GM18499 (cell line): ENCODE measurements around the gene FNDC3B.

ENCODE experiments used
- ATAC-seq: cut with Tn5 transposase; IDR thresholded peaks from one replicate; pipeline ENCODE4 v1.9.1; 2021; ENCODE audit warnings: moderate number of reproducible peaks; ENCODE audit not compliant: insufficient read depth, unreplicated experiment

Gene FNDC3B

DNA sequence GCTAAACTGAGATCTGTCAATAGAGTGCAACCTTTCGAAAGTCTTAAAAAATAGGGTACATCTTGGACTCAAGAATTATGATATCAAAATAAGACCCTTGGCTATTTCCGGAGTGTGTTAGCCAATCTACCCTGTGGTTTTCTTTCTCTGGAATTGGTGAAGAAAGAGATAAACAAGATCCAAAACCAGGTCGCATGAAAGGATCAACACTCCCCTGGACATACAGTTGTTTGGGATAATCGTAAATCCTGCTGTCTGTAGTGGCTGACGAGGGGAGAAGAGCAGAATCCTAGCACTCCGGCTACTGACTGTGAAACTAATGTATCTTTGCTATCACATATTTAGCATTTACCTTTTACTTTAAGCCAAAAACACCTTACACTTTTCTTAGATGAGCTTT, 30.9 kb downstream of the FNDC3B start:
- no peak for ATAC-seq

DNA sequence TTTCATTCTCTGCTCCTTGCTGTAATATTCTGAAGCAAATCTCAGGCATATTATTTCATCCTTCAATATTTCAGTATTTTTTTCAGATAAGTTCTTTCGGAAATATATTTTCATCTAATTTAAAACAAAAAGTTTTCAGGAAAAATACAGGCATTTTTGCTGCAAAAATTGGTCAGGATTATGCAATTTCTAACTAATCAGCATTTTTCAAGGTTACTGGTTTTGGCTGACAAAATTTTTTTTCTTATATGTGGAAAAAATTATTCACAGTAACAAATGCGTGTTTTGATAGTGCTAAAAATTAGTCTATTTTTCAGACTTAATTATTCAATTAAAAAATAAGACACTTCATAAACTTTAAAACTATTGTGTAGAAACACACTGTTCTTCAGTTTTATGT, 31.4 kb downstream of the FNDC3B start:
- ATAC-seq: no peak

DNA sequence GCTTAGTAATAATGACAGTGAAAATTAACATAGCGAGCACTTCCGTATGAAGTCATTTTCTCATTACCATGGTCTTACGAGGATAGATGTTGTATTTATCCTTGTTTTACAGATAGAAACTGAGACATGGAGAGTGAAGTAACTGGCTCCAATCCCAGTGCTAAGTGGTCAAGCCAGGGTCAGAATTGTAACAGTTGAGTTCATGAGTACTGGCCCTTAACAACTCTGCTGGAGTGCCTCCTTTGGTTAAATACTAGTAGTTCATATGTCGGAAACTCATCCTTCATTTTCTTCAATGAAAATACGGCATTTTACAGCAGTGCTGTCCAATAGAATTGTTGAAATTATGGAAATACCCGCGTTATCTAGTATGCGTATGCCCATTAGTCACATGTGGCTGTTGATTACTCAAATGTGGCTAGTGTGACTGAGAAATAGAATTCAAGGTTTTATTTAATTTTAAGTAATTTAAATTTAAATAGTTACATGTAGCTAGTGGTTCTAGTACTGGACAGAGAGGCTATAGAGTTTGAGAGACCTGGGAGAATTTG, 32.5 kb downstream of the FNDC3B start:
- ATAC-seq: no peak

DNA sequence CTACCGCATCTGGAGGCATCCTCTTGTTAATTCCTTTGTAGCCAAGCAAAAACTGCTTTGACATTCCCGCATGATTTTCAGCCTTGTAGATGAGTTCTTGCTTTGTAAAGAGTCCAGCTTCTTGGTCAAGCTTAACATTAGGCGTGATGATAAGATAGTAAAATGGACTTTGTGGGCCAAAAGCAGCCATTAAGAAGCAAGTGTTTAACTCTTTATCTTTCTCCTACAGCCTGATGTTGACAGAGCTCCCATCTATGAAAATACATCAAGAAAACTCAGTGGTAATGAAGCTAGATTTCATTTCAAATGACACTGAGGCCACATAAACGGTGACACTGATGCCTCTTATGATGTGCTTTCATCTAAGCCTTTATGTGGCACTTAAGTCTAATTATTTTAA, 33.2 kb downstream of the FNDC3B start:
- ATAC-seq: no peak

DNA sequence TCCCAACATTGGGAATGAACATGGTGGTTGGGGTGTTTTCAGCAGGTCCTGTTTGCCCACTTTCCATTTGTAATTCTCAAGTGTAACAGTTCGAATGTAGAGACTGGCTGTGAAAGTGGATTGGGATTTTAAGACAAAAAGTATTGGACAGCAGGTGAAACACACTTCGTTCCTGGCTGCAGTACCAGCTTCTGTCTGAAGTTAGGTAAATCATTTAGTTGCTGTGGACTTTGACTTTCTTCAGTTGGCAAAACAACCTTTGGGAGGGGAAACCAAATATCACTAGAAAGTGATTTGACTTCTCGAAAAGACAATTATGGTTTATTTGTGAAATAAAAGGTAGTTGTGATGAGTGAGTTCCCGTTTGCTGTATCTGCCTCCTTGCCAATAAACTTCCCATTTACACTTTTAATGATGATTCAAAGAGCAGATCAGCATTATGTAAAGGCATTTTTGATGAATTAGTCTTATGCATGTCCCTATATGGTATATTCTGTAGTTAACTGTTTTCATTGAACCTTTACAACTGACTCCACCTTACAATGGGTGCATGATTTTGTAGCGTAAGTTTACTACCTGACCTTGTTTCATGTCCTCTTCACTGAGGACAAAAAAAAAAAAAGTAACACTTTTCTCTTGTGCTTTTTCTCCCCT, 34.0 kb downstream of the FNDC3B start:
- ATAC-seq: no peak

DNA sequence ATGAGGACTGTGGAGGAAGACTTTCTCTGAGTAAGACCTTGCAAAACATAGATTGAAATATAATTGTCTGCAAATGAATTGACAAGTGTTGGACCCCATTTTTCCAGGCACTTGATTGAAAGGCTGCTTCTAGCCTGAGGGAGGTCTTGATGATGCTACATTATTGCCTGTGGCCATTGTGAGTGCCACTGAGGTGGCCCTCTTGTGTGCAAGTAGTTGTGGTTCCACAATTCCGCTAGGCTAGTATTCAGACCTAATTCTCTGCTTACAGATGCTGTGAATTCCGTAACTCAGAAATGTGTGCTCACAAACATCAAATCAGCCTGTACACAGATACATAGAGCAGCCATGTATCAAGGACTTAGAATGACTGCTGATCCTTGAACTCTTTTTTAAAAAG, 34.7 kb downstream of the FNDC3B start:
- ATAC-seq: no peak

DNA sequence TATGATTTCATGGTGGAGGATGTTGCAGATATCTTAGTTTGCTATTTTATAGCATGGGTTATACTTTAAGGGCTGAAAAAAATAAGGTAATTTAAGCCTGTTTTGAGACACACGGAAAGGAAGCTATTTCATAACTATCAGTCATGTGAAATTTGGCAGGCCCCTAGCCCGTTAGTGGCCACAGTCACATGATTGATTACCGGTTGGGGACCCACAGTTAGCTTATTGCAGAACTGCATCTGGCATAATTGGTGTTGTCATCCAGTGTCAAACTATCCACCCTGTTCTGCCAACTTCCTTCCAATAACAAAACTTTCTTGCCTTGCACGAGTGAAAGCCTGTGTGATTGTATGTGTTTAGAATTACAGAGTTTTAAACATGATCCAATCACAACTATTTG, 35.2 kb downstream of the FNDC3B start:
- ATAC-seq: no peak

DNA sequence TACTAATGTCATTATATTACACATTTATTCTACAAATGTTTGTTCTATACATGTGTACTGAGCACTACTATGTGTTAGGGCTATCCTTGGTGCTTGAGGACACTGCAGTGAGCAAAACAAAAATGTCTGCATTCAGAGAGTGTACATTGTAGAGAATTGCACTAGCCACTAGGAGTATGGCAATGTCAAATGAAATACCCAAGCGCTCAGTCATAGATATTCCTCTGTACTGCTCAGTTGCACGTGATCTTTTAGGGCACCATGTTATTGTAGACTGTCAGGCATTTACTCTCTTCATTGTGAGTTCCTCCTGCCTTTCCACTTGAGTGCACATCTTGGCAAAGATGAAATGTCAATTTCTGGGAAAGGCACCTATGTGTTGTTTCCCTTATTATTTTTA, 36.8 kb downstream of the FNDC3B start:
- ATAC-seq: no peak

DNA sequence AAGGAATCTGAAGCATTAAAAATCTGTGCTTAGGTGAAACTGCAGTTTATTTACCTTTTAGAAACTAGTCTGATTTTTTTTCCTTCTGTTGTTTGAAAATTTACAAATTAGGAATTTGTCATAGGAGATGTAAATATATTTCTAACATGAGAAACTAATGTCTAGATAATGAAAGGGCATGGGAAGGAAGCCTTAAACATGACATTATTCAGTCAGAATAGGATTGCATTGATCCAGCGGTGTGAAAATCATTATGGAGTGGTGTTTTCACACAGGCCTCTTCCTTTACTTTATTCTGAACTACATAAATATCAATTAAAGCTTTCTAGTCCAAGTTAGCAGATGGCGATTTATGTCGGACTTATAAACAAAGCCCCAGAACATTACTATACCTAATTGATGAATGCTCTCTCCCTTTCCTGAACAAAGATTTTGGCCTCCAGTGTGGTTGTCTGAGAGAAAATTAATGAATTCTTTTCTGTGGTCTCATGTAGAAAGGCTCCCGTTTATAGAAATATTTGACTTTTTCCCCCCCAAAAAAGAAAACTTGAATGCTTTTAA, 37.9 kb downstream of the FNDC3B start:
- no peak for ATAC-seq

DNA sequence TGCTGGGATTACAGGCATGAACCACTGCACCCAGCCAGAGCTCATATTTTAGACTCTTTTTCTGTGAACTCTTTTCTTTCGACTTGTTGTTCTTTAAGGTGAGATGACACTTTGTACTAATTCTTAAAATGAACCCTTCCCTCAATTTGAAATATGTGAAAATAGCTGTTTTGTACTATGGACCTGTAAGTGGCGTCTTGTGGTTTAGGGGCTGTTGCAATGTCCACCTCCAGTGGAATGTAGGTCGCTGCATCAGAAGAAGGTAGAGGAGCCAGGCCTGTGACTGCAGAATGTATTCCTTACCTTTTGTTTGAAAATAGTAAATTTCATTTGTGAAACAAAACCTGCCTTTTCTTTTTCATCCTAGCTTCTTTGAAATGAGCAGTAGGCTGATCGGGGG, 38.9 kb downstream of the FNDC3B start:
- ATAC-seq: no peak

DNA sequence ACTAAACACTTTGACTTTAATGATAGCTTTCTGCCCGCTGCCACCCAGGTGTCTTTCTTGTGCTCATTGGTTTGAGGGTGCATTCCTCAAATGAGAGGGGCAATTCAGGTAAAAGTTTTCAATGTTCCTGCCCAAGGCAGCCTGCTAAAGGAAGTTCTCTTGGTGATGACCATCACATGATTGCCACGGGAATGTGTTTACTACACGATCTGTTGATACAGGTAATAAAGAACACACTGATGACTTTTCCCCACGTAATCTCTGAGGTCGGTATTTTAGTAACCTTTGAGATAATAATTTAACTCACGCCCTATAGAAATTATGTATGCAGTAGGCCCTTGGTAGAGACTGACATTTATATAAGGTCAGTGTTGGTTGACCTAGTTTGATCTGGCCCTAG, 39.3 kb downstream of the FNDC3B start:
- ATAC-seq: no peak

DNA sequence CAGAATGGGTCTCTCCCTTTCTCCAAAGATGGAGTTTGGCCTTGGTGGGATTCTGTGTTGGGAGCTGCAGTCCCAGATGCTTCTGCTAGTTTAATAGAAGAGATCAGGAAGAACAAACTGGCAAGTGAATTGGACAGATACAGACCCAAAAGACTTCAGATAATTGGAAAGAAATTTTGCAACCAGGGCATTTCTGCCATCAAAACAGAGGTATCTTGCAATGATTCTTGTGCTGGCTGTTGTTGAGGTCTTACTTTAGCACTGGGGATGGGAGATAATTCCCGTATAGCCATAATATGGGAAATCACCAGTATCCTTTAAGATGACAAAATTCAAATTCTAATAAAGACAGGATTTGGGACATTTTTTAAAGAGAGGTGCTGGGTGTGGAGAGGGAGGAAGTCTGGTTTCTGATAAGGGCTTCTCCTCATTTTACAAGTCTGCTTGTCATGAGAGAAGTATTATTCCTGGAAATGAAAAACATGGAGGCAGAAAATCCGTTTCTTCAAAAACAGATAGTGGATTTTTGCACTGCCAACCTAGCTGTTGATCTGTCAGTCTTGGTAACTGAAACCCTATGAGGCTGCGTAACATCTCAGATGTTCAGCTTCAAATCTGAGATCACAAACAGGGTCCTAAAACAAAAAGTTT, 40.1 kb downstream of the FNDC3B start:
- no peak for ATAC-seq

DNA sequence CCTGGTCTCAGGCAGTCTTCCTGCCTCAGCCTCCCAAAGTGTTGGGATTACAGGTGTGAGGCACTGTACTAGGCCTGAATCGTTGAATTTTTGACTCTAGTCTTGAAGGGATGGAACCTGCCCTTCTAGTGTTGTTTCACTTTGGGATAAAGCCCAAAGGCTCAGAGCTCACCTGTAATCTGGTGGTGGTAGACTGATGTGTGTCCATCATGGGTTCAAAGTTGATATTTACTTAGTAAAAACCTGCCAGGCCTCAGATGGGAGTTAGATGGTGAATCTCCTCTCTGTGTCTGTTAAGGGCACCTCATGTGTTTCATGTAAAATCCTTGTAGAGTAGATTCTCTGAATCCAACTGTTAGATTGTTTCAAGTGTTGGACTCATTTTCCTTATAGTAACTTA, 41.1 kb downstream of the FNDC3B start:
- no peak for ATAC-seq

DNA sequence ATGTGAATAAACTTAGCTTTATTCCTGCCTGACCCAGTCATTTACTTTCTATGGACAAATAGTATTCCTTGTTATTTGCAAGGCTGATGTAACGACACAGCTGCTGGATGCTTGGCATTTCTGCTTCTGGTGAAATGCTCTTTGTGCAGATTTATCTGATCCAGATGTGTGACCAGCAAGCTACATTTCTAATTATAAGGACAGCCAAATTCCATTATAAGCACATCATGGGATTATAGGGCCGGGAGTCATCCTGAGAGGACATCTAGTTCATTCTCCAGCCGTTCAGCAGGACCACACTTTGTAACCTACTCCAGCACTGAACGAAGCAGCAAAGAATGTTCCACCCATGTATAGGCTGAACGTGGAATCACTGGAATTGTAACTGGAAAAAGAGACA, 42.9 kb downstream of the FNDC3B start:
- ATAC-seq: no peak

DNA sequence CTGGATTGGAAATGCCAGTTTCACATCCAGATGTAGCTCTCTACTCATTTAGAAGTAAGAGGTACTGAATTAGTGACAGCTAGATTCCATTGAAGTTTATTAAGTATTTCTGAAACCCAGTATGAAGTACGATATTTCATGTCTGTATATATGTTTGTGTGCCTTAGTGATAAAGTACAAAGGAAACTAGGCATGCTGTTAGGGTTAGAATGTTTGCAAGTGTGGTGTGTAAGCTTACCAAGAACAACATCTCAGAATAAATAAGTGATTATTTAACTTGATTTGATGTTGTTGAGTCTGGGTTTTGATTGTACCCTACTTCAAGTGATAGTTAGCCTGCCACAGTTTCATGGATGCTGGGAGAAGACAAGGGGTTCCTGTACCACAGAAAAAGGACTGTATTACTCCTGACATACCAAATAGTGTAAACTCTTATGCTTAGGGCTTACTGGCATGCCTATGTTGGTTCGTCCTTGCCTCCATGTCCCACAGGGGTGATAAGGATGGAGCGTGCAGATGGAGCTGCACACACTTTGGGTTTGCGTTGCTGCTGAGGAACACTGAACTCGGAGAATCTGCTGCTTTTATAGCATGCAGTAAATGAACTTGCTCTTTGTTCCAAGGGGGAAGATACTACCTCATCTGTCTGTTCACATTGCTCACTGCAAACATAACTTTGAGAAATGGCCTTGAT, 43.6 kb downstream of the FNDC3B start:
- ATAC-seq: no peak

DNA sequence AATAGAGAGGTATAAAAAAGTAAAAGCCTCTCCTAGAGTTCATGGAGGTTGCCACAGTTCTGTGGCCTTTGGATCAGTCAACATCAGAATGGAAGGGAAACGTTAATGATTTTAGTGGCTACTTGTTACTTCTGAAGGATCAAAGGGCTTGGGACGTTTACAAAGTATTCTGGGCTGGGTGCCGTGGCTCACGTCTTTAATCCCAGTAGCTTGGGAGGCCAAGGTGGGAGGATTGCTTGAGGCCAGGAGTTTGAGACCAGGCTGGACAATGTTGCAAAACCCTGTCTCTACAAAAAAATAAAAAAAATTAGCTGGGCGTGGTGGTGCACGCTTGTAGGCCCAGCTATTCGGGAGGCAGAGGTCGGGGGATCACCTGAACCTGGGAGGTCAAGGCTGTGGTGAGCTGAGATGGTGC, 44.6 kb downstream of the FNDC3B start:
- no peak for ATAC-seq

DNA sequence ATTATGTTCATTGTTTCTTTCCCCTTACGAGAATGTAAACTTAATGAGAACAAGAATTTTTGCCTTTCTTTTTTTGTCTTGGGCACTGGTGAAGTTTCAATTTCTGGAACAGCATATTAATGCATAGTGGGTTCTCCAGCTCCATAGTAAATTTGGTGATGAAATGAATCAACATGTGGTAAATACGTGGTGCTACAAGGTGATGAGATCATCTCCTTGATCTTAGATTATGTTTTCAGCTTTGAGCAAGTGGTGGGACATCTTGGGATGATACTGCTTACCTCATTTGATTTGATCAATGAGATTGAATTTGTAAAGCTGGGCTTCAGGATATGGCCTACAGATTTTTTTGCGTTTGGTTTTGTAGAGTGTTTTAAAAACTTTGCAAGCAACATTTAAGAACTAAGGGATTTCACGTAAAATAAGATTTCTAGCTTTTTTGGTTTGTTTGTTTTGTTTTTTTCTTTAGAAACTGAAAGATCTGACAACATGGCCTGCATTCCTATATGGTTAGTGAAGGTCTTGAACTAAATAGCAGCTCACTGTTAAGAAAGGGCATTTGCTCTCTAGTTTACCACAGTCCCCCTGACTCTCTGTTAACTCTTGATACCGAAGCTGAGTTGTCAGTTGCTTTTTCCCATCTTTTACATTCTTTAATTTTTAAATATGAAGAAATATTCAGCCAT, 45.6 kb downstream of the FNDC3B start:
- no peak for ATAC-seq

DNA sequence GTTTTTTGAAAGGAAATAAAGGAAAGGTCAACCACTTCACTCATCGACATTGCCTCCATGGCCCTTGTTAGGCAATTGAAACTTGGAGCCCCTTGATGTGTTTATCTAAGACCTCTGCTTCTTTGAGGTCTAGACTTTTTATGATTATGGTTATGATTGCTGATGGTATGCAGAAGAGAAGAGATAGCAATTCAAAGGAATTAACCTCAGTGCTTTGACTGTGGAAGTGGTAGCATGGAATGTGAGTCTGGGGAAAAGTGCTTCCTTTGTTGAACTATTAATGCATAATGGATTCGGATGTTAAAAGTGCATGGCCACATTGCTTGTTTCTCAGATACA, 46.1 kb downstream of the FNDC3B start:
- no peak for ATAC-seq

DNA sequence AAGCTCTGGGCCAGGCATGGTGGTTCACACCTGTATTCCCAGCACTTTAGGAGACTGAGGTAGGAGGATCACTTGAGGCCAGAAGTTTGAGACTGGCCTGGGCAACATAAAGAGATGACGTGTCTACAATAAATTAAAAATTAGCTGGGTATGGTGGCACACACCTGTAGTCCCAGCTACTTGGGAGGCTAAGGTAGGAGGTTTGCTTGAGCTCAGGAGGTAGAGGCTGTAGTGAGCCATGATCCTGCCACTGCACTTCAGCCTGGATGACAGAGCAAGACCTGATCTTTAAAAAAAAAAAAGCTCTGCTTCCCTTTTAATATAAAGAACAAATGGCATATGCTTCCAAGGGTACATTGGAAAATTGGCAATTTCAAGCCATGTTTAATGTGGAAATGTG, 46.7 kb downstream of the FNDC3B start:
- no peak for ATAC-seq

DNA sequence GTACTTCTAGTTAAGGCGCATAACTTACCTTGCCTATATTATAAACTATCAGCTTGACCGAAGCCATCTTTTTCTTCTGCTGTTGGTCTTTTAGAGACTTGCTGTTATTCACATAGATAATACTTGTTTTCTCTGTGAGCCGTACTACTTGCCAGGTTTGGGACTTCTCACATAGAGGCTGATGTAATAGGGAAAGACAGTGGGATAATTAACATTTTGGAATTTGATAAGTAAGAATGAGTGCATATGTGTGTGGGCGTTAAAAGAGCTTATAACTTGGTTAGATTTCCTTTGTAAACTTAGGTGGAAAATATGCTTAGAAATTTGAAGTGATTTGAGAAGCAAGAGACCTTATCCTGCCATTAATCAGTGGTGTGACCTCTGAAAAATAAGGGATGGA, 47.8 kb downstream of the FNDC3B start:
- no peak for ATAC-seq
